ENCODE results near the gene COX8A. TPM values are rescaled to one million over a fixed set of nuclear protein-coding genes. Genes with fewer than 3 reads are reported as not detected.

COX8A gene
- total RNA-seq, 1 donor from 2014 or later: 182 TPM

DNA sequence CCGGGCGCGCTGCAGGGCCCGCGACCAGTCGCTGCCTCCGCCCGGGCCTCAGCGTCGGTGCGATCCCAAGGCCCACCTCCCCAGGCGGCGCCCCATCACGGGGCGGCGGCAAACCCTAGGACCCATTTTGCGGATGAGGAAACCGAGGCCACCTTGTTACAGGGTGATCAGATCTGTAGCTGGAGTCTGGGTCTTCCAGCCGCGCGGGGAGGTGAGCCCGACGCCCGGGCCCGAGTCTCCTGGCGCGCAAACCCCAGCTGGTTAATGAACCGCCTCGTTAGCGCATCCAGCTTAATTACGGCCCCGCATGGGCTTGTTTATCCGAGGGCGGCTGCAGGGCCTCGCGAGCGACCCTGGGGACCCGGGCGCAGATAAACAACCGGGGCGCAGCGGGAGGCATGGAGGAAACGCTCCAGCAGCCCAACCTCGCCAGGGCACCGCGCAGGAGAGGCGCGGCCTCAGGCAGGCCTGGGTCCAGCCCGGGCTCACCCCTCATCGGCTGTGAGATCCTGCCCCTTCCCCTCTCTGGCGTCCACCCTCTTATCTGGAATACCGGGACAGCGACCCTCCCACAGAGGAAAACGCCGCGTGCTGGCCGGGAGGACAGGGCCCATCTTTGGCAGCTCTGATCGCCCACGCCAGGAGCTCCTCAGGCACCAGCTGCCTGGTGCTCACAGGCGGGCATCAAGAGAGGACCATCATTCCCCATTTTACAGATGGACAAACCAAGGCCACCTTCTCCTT is 26.5 kb downstream of the COX8A start:
- intact Hi-C loops (cut with micrococcal nuclease): loop anchor here (1.0 to 2.0 kb wide), 4 partner anchors 26 to 303 kb away; partner anchors contain the start of gene COX8A
- Mint-ChIP-seq H3K27me3 (peaks cover 2% of the 10 kb centered on the region), H3K4me3 (peak overlapping the region; percentile 28), H3K4me1 (peaks cover 9% of the 10 kb centered on the region), H3K9me3 (no peaks in the 10 kb centered on the region), H3K27ac (no peak overlapping the region), H3K36me3 (ENCODE audit: low read depth) (peaks cover 23% of the 10 kb centered on the region)
- ATAC-seq (ENCODE audit: low read depth) (no peak), DNase-seq (no peak)
- TF ChIP-seq, protein P1, sequence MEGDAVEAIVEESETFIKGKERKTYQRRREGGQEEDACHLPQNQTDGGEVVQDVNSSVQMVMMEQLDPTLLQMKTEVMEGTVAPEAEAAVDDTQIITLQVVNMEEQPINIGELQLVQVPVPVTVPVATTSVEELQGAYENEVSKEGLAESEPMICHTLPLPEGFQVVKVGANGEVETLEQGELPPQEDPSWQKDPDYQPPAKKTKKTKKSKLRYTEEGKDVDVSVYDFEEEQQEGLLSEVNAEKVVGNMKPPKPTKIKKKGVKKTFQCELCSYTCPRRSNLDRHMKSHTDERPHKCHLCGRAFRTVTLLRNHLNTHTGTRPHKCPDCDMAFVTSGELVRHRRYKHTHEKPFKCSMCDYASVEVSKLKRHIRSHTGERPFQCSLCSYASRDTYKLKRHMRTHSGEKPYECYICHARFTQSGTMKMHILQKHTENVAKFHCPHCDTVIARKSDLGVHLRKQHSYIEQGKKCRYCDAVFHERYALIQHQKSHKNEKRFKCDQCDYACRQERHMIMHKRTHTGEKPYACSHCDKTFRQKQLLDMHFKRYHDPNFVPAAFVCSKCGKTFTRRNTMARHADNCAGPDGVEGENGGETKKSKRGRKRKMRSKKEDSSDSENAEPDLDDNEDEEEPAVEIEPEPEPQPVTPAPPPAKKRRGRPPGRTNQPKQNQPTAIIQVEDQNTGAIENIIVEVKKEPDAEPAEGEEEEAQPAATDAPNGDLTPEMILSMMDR (IDR thresholded peaks at IDR 0.05): no peak
- ChIA-PET POLR2A (interaction anchor here (0.9 kb wide), 1 partner anchor 303 kb away, joined by 4 read pairs; no protein-coding TSS in a partner anchor), CTCF (interaction anchor here (1.0 to 3.7 kb wide), 9 partner anchors 10 to 304 kb away, joined by 3 to 33 read pairs (median 7); partner anchors contain the start of genes MARK2 and OTUB1)

DNA sequence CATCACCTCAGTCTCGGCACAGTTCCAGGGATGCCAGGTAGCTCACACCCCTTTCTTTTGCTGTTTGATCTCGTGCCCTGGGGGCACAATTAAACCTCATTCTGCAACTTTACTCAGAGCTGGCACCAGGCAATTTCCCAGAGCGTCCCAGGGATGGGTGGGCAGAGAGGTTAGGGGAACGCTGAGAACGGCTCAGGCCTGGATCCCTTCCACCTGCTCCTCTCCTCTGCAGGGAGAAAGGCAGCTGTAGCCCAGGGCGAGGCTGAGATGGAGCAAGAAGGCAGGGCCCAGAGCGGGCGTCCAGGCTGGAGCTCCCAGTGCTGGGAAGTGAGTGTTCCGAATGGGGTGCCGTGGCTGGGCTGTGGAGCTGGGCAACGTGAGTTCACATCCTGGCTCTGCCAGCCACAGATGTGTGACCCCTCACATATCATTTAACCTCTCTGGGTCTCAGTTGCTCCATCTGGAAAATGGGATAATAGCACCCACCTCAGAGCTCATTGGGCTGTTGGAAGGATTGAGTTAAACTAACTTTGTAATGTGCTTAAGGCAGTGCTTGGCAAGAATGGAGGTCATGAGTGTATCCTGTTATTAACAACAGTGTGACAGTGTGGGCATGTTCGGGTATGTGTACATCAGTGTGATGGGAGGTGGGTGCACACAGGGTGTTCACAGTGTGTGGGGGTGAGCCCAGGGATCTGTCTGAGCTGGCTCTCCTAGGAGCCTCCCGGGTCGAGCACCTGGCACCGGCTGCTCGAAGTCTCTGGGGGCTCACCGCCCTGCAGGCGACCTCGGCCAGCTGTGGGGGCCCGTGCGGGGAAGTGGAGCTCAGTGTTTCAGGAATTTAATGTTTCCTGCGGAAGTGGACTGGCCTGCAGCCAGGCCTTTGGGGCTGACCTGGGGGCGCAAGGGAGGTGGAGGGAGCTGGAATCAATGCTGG is 27.3 kb downstream of the COX8A start:
- intact Hi-C loops (cut with micrococcal nuclease): loop anchor here (2.0 kb wide), 1 partner anchor 27 kb away; the partner anchor contains the start of gene COX8A
- H3K4me3 Mint-ChIP-seq: no peak overlapping the region

DNA sequence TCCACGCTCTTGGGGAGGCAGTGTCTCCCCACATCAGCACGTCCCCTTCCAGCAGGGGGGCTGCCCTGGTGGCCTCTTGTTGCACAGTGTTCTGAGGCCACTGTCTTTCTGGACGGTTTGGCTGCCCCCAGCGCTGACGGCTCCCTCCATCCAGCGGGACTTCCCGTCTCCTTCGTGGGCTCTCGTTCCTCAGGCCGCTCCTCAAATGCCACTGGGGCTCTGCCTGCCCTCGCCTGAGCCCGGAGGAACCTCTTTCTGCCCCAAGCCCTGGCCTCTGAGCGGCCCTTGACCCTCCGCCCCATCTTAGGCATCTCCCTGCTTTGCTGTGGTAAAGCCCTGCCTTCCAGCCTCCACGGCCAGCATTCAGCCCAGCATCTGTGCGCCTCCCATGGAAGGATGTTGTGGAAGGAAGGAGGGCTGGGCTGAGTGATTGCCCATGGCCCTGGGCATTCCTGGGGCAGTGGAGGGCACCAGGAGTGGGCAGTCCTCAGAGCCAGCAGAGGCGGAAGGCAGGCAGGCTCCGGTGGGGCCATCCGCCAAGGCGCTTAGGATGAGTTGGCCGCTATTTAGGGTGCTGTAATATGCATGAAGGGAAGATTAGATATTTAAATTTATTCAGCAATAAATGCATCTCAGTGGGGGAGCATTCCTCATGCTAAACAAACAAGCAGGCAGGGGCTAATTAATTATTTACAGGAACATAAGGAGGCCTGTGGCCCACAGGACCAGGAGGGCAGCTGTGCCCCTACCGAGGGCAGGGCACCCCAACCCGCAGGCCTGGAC is 29.6 kb downstream of the COX8A start:
- no peak for DNase-seq
- H3K36me3 Mint-ChIP-seq (ENCODE audit: low read depth): no peaks in the 10 kb centered on the region
- no peak for ATAC-seq (ENCODE audit: low read depth)
- ChIA-PET POLR2A (no interaction called here), CTCF (no interaction called here)
- peaks cover 29% of the 10 kb centered on the region for H3K27me3 Mint-ChIP-seq
- no peak overlapping the region for H3K27ac Mint-ChIP-seq
- no peaks in the 10 kb centered on the region for H3K9me3 Mint-ChIP-seq
- TF ChIP-seq, protein P1 (IDR thresholded peaks at IDR 0.05): no peak
- peaks cover 13% of the 10 kb centered on the region for H3K4me1 Mint-ChIP-seq
- no peak overlapping the region for H3K4me3 Mint-ChIP-seq
- intact Hi-C loops (cut with micrococcal nuclease): no loop called here

More for the DNA sequence above, 27.3 kb downstream of the COX8A start:
- Mint-ChIP-seq H3K4me1 (peaks cover 10% of the 10 kb centered on the region), H3K36me3 (ENCODE audit: low read depth) (peaks cover 16% of the 10 kb centered on the region), H3K27ac (no peak overlapping the region), H3K27me3 (peaks cover 11% of the 10 kb centered on the region), H3K9me3 (no peaks in the 10 kb centered on the region)
- DNase-seq (no peak), ATAC-seq (ENCODE audit: low read depth) (no peak)
- ChIA-PET CTCF (interaction anchor here (1.5 to 3.7 kb wide), 4 partner anchors 141 to 165 kb away, joined by 7 to 33 read pairs (median 14); partner anchors contain the start of gene MARK2), POLR2A (no interaction called here)
- TF ChIP-seq, protein P1 (IDR thresholded peaks at IDR 0.05): no peak

DNA sequence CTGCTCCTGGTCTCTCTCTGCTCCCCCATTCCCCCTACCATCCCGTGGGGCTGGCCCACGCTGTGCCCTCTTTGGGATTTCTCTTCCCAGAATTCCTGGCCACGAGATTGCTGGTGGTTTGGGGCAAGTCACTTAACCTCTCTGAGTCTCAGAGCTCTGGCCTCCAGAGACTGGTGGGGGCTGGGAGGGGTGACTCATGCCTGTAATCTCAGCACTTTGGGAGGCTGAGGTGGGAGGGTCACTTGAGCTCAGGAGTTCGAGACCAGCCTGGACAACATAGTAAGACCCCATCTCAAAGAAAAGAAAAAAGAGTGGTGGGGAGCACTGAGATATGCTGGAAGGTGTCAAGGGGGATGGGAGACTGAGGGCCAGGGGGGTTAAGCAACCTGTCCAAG is 30.2 kb downstream of the COX8A start:
- intact Hi-C loops (cut with micrococcal nuclease): no loop called here

More for the DNA sequence above, 30.2 kb downstream of the COX8A start:
- H3K27me3 Mint-ChIP-seq: peaks cover 29% of the 10 kb centered on the region
- no peaks in the 10 kb centered on the region for H3K36me3 Mint-ChIP-seq (ENCODE audit: low read depth)
- H3K9me3 Mint-ChIP-seq: no peaks in the 10 kb centered on the region
- POLR2A ChIA-PET: no interaction called here
- TF ChIP-seq, protein P1 (IDR thresholded peaks at IDR 0.05): no peak
- H3K4me1 Mint-ChIP-seq: peaks cover 13% of the 10 kb centered on the region
- ATAC-seq (ENCODE audit: low read depth) (no peak), DNase-seq (no peak)
- no peak overlapping the region for H3K27ac Mint-ChIP-seq
- no peak overlapping the region for H3K4me3 Mint-ChIP-seq
- CTCF ChIA-PET: interaction anchor here (0.6 kb wide), 1 partner anchor 195 kb away, joined by 3 read pairs; no protein-coding TSS in a partner anchor
